ENCODE data around the gene SORCS2. TPM values are rescaled to one million over a fixed set of nuclear protein-coding genes. Genes with fewer than 3 reads are reported as not detected.

The SORCS2 gene
- polyA plus RNA-seq, 3 donors: 0.46 to 0.55 TPM; not detected in 1

DNA sequence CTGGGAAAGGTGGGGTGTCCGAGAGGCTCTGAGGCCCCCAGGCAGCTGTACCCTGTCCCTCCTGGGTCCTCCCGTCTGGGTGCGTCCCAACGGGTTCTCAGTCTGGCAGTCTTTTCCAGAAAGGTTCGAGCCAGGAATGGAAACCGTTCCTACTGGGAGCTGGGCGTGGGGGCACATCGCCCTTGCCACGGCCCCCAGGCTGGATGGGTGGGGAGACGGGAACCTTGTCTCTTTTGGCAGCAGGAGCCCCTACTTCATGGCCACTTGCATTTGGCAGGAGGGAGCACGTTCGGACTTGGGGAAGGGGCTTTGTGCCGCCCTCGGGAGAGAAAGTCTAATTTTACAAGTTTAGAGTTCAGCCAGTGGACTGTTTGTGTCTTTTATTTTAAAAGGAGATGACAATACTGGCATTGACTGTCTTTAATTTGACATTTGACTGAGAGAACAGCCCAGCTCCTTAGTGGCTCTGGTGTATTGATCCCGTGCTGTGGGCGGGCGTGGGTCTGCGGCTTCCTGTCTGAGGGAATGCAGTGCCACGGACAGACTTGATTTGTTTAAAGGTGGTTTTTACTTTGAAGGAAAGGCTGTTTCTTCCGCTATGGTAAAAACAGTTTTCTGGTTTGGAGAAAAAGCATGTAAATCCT lies 95.1 kb downstream of the SORCS2 start:
- Histone ChIP-seq H3K27me3 (ENCODE audit: control insufficient read depth in 2 of 2, insufficient read depth in 2 of 2, low read length in 2 of 2) (no peaks in the 10 kb centered on the region), H3K79me2 (ENCODE audit: insufficient read depth, low read length) (no peaks in the 10 kb centered on the region), H3K4me3 (replicated peaks in 1 of 3; ENCODE audit: low read depth in 2 of 3, low read length in 3 of 3) (no peak overlapping the region), H3K36me3 (replicated peaks in 1 of 2; ENCODE audit: control insufficient read depth in 1 of 2, insufficient read depth in 2 of 2, low read length in 2 of 2) (no peaks in the 10 kb centered on the region), H3K9ac (ENCODE audit: insufficient read depth, low read length, poor library complexity, severe bottlenecking) (no peak overlapping the region), H3K9me3 (replicated peaks in 1 of 2; ENCODE audit: control insufficient read depth in 1 of 2, insufficient read depth in 1 of 2, low read length in 2 of 2) (no peaks in the 10 kb centered on the region), H3K4me1 (ENCODE audit: control insufficient read depth in 1 of 2, insufficient read depth in 2 of 2, low read length in 2 of 2) (no peaks in the 10 kb centered on the region), H3K4me2 (replicated peaks; ENCODE audit: extremely low read depth, low read length, poor library complexity, severe bottlenecking) (no peak overlapping the region), H4K20me1 (ENCODE audit: insufficient read depth, low read length) (no peaks in the 10 kb centered on the region), H2AFZ (ENCODE audit: insufficient read depth, low read depth, low read length, poor library complexity, severe bottlenecking) (no peak overlapping the region), H3K27ac (ENCODE audit: low read depth in 1 of 2, low read length in 2 of 2) (no peak overlapping the region)
- Mint-ChIP-seq H3K4me1 (no peaks in the 10 kb centered on the region), H3K27ac (no peak overlapping the region), H3K4me3 (peak overlapping the region in 1 of 2 donors; percentile 2), H3K9me3 (peaks cover 0 to 2% (median 0%) of the 10 kb centered on the region in 7 donors), H3K36me3 (no peaks in the 10 kb centered on the region), H3K27me3 (ENCODE audit: low read depth in 3 of 3) (peaks cover 11 to 13% (median 13%) of the 10 kb centered on the region in 3 donors)
- 74% methylated on average over 19 of the region's 20 CpGs for WGBS (ENCODE audit: insufficient coverage)
- DNase-seq: no peak
- TF ChIP-seq, protein P1, sequence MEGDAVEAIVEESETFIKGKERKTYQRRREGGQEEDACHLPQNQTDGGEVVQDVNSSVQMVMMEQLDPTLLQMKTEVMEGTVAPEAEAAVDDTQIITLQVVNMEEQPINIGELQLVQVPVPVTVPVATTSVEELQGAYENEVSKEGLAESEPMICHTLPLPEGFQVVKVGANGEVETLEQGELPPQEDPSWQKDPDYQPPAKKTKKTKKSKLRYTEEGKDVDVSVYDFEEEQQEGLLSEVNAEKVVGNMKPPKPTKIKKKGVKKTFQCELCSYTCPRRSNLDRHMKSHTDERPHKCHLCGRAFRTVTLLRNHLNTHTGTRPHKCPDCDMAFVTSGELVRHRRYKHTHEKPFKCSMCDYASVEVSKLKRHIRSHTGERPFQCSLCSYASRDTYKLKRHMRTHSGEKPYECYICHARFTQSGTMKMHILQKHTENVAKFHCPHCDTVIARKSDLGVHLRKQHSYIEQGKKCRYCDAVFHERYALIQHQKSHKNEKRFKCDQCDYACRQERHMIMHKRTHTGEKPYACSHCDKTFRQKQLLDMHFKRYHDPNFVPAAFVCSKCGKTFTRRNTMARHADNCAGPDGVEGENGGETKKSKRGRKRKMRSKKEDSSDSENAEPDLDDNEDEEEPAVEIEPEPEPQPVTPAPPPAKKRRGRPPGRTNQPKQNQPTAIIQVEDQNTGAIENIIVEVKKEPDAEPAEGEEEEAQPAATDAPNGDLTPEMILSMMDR (IDR thresholded peaks at IDR 0.05): no peak
- intact Hi-C loops (cut with micrococcal nuclease): no loop called here

DNA sequence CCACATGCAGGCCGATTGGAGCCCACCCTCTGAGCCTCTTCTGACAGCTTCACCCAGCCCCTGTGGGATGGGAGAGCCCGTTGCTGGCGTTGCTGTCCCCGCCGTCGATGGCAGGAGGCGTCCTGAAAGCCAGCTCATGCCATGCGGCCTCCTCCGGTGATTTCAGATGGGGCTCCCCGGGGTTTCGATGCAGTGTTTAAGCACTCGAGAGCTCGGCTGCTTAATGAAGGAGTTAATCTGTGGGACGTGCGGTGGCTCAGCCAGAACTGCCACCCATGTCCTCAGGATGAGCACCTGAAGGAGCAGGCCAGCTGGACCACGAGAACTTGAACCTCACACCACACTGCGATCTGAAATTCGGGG lies 95.6 kb downstream of the SORCS2 start:
- Histone ChIP-seq H3K27me3 (ENCODE audit: control insufficient read depth in 2 of 2, insufficient read depth in 2 of 2, low read length in 2 of 2) (no peaks in the 10 kb centered on the region), H3K9me3 (replicated peaks in 1 of 2; ENCODE audit: control insufficient read depth in 1 of 2, insufficient read depth in 1 of 2, low read length in 2 of 2) (no peaks in the 10 kb centered on the region), H3K4me1 (ENCODE audit: control insufficient read depth in 1 of 2, insufficient read depth in 2 of 2, low read length in 2 of 2) (no peaks in the 10 kb centered on the region), H3K9ac (ENCODE audit: insufficient read depth, low read length, poor library complexity, severe bottlenecking) (no peak overlapping the region), H3K4me3 (replicated peaks in 1 of 3; ENCODE audit: low read depth in 2 of 3, low read length in 3 of 3) (no peak overlapping the region), H4K20me1 (ENCODE audit: insufficient read depth, low read length) (no peaks in the 10 kb centered on the region), H2AFZ (ENCODE audit: insufficient read depth, low read depth, low read length, poor library complexity, severe bottlenecking) (no peak overlapping the region), H3K79me2 (ENCODE audit: insufficient read depth, low read length) (no peaks in the 10 kb centered on the region), H3K27ac (ENCODE audit: low read depth in 1 of 2, low read length in 2 of 2) (no peak overlapping the region), H3K36me3 (replicated peaks in 1 of 2; ENCODE audit: control insufficient read depth in 1 of 2, insufficient read depth in 2 of 2, low read length in 2 of 2) (no peaks in the 10 kb centered on the region), H3K4me2 (replicated peaks; ENCODE audit: extremely low read depth, low read length, poor library complexity, severe bottlenecking) (no peak overlapping the region)
- TF ChIP-seq, protein P1 (IDR thresholded peaks at IDR 0.05): no peak
- peaks cover 0 to 2% (median 0%) of the 10 kb centered on the region in 7 donors for H3K9me3 Mint-ChIP-seq
- 71% methylated on average over 17 of the region's 18 CpGs for WGBS (ENCODE audit: insufficient coverage)
- no peak for DNase-seq
- no peak overlapping the region for H3K27ac Mint-ChIP-seq
- peaks cover 8 to 13% (median 13%) of the 10 kb centered on the region in 3 donors for H3K27me3 Mint-ChIP-seq (ENCODE audit: low read depth in 3 of 3)
- H3K4me1 Mint-ChIP-seq: no peaks in the 10 kb centered on the region
- H3K4me3 Mint-ChIP-seq: no peak overlapping the region
- H3K36me3 Mint-ChIP-seq: no peaks in the 10 kb centered on the region
- intact Hi-C loops (cut with micrococcal nuclease): no loop called here

Data from CD14-positive monocyte (primary cell).